HG03045 (cell line): Measurements from ENCODE around the gene PDZK1IP1.
"Not testable (repeated sequence)": the region's sequence is repeated elsewhere in the genome, so short reads cannot be mapped to it uniquely, and the experiment has no call there.

Experiments
- ATAC-seq: cut with Tn5 transposase; IDR thresholded peaks from one replicate; pipeline ENCODE4 v1.9.1; 2021; ENCODE audit warnings: mild to moderate bottlenecking, moderate library complexity; ENCODE audit not compliant: unreplicated experiment

Gene PDZK1IP1

DNA sequence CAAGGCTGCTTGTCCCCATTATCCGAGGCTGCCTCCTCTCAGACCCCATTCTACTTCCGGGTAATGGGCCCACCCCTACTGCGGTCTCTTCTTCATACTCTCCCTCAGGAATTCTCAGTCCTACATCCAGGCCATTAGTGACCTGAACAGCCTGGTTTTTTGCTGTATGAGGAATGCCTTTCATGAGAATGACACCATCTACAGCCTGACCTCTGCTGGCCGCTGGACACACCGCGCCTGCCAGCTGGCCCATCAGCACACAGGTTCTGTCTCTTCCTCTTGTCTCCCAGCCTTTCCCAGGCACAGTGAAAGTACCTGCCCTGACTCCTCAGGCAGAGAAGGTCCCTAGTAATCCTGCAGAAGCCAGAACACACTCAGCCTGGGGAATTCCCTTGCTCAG, 46.2 kb downstream of the PDZK1IP1 start:
- not testable (repeated sequence) for ATAC-seq

DNA sequence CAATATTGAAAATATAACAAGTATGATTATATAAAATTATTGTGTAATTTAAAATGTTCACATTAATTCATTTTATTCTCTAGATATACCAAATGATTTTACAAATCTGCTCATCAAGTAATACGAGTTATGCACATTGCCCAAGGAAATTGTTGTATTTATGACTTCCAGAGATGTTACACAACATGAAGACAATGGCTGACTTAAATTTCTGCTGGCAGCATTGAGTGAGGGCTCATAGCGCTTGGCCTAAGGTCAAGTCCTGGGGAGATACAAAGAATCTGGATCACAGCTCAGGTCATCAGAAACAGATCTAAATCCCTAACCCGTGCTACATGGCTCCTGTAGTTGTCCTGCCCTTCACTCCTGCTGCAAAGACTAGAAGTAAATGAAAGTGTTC, 49.5 kb downstream of the PDZK1IP1 start:
- not testable (repeated sequence) for ATAC-seq

DNA sequence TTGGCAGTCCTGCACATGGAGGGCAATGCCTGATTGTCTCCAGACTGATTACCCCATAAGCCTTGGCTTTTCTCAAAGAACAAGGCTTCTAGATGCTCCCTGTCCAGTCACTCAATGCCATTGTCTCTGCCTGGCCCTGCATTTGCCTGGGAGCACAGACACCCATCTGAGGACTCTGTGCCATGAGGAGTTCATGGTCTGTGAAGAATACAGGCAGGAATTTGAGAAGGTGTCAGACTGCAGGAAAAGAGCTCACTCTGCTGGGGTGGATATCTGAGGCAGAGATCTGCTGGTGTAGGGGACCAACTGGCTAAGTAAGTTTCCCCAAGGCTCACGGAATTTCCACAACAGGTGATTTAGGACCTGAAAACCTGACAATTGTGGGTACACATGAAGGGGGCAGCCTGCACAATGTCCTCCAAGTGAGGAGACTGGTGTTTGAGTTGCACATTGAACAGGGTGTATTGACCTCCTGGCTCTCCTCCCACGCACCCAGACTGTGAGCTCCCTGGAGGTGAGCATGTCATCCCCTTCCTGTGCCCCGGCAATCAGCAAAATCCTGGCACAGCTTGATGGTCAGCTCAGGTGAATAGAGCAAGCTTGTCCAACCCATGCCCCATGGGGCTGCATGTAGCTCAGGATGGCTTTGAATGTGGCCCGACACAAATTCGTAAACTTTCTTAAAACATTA, 51.8 kb downstream of the PDZK1IP1 start:
- no peak for ATAC-seq

DNA sequence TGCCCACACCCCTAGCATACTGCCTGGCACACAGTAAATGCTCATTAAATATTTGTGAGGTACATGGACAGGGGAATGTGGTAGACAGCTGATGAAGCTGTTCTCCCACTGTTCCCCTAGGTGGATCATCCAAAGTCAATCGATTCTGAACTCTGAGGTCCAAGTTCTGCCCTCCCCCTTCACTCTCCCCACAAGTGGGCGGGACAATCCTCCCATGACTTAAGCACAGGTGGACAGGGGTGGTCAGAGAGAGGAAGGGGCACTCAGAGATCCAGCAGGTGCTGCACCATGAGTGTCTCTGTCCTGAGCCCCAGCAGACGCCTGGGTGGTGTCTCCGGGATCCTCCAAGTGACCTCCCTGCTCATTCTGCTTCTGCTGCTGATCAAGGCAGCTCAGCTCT, 52.6 kb downstream of the PDZK1IP1 start, which contains the start of gene CYP4A22:
Gene CYP4A22, plus strand, starts transcription at position 244 of the 400 bp plus-strand sequence. Its CDS starts 45 bp downstream, at position 289.
- no peak for ATAC-seq
